GM18907 (cell line): ENCODE results near the gene KCNJ15.
"Not testable (repeated sequence)": the region's sequence is repeated elsewhere in the genome, so short reads cannot be mapped to it uniquely, and the experiment has no call there.

ENCODE experiments used
- ATAC-seq: cut with Tn5 transposase; IDR thresholded peaks from one replicate; pipeline ENCODE4 v1.9.1; 2021; ENCODE audit warnings: mild to moderate bottlenecking, moderate library complexity; ENCODE audit not compliant: unreplicated experiment

The KCNJ15 gene

DNA sequence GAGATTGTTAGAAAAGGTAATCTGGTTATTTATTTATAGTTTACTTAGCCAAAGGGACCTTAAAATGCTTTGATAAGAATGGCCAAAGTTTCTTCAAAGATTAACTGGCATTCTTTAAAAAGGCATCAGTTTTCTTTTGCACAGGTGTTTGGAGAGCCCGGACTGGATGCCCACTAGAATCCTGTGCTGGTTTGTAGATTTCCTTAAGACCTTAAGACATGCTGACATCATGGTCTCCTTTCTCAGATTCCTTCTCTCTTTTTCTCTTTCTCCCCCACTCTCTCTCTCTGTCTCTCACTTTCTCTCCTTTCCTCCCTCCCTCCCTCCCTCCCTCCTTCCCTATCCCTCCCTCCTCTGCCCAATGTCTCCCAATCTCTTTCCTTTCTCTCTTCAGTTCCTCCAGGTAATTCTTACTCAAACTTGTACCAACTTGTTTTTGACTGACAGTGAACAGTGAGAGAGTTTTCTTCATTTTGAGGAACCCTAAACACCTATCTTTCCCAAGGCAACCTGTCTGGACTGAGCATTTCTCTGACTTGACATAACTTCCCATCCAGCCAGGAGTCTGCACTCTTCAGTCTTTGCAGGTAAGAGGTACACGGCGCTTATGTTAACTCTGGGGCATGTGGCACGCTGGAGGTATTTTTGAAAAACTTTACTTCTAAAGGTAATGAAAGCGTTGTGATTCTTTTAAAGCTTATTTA lies at the start of gene KCNJ15:
Gene KCNJ15, plus strand, starts transcription at position 393 of the 704 bp plus-strand sequence. CDS start 42,271 bp downstream, outside the sequence.
- ATAC-seq, result no peak

DNA sequence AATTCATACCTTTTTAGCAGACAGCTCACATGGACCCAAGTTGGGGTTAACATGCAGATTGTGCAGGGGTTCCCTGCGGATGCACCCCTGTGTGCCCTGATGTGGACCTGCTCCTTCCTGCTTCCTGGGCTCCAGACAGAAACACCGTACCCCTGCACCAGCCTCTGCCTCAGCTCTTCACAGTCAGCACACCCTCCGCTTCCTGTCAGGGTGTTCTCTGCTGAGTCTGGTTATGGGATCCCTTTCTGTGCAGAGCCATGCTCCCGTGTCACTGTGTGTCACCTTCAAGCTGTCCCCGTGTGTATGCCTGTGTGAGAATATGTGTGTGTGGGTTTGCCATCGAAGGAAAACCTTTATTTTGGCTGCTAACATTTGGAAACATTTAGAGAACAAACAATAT lies 48.7 kb upstream of the KCNJ15 start:
- ATAC-seq, result no peak

DNA sequence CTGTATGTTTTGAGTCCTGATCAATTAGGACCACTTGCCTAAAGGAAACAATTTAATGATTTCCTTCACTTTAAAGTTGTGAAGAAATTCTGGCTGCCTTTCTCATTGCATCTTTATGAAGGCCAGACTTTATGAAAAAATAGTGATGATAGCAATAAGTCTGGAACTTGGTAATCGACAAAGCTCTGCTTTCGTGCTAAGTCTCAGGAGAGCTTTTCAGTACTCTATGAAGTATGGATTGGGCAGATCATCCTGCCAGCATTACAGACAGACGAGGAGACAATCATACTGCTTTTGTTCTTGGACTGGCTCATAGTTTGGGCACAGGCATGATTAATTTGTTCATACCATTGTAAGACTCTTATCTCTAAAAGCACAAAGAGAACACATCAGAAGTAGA lies 45.5 kb upstream of the KCNJ15 start:
- ATAC-seq, result no peak

DNA sequence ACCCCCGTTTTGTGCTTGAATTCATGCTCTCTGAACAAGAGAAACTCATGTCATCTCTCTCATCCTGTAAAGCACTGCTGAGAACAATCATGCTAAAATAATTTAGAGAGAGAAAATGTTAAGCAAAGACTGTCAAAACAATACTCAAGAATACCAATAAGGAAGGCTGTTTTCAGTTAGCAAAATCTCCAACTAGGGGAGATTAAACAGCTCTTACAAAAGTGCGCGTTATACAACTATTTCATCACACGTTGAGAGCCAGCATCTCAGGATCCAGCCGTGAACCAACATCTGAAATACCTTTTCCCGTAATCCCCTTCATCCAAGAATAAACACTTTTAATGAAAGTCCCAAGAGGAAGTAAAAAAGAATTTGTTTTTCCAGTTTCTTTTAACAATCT lies 44.1 kb upstream of the KCNJ15 start:
- no peak for ATAC-seq

DNA sequence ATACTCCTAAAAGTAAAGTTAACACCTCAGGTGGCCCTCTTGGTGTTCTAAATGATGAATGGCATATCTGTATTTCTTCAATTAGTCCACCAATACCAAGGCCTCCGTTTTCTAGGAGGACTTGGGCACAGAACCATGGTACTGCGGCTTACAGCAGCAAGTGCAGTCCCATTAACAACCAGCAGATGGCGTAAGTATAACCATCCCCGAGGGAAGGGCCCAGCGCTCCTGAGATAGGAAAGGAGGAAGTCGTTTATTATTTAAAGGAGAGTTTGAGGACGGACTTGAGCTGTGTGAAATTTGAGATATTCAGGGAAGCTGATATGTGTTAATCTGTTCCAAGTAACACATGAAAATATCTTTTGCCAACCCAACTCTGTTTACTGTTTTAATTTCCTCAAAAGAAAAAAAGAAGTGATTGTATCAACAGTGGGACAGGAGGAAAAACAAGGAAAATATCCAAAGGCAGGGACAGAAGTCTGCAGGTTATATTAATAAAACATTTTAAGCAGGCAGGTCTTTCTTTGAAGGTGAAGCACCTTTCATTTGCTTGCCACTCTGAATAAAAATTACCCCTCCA lies 37.7 kb upstream of the KCNJ15 start:
- no peak for ATAC-seq

DNA sequence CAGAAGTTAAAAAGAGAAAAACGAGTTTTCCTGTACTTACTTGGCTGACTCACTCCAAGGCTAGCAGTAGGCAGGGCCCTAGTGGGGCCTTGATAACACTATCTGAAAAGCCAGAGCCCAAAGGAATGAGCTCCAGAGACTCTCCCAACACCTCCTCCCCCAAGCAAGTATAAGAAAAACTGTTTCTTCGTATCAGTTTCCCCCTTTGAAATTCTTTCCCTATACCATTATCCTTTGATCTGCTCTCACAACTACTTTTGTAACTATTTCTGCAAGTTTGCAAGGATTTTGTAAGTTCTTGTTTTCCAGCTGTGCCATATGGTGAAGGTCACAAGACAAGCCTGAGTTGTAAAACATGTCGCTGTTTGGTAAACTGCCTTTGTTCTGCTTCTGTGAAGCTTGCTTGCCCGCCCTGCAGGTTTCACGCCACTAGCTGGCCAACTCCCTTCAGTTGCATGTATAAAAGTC lies 36.5 kb upstream of the KCNJ15 start:
- no peak for ATAC-seq

DNA sequence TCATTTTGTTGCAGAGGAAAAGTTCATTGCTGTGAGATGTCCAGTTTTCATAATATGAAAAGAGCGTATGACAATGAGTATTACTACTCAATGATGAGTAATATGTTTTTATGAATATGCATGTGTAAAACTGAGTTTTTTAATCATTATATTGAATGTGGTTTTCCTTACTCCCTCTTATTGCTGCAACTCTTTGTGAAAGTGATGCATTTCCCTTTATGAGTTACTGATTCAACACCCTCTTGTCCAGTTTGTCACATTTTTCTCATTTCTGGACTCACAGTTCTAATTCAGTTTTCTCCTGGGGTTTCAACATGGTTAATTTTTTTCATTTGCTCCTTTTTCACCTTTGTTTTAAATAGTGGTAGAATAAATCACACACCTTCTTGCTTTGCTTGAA lies 35.2 kb upstream of the KCNJ15 start:
- ATAC-seq, result peak; percentile 82

DNA sequence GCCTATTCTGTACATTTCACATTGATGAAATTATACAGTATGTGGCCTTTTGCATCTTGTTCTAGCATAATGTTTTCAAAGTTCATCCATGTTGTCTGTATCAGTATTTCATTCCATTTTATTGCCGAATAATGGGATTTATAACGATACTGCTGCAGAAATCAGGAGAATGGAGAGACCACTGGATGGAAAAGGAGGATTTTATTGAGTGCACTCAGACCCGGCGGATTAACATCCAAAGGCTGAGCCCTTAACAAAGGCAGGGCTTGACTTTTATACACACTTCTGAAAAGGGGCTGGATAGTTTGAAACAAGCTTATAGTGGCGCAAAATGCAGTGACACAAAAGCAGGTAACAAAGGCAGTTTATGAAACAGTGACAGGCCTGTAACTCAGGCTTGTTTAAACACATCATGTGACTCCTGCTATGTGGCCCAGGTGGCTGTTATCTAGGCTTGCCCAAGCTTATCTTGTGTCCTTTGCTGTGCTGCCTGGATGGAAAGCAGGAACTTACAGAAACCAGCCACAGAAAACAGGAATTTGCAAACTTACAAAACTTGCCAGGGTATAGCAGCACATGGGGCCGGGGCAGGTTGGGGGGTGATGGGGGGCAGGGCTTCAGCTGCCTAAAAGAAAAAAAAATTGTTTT lies 32.8 kb upstream of the KCNJ15 start:
- ATAC-seq, result no peak

DNA sequence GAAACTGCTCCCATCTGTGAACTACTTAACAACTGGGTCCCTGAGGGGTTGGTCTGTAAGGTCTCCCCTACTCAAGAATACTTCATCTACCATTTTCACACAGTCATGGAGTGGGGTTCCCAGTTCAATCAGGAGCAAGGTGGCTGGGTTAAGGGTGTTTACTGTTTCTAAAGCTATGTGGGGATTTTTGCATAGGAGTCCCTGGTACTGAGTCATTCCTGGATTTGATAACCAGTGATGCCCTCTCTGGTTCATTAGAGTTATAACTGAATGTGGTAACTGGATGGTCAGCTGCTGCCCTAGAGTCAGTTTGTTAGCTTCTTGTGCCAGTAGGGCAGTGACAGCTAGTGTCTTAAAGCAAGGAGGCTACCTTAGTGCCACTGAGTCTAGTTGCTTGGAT lies 29.4 kb upstream of the KCNJ15 start:
- ATAC-seq, result peak; percentile 72

DNA sequence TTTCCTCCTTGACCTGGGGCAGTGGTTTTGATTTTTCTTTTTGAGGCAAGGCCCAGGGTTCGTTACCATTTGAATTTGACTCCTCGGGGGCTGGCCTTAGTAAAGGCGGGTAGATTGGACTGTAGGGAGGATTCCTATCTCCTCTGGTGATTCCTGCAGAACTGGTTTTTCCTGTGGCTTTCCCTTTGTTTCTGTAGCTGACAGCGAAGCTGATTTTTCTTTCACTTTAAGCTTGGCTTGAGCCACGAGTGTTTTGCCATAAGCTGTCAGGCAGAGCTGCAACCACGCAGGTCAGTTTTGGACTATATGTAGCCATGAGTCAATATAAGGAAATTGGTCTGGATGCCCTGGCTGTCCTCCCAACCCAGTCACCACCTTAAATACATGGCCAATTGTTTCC lies 28.7 kb upstream of the KCNJ15 start:
- ATAC-seq, result no peak

DNA sequence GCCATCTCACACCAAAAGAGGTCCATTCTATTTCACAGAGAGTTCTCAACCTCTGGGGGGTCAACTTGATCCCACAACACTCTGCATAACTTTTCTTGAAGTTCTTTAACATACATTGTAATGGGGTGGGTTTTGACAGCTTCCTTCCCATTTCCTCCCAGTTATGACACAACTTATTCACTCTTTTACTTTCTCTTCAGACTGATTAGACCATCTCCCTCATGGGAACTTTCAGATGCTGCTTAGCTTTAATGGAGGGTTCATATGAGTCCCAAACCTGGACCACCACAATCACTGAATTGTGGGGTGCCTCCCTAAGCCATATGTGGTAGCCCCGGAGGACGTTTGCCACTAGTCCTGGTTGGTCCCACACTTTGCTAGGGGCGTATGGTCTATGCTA lies 28.3 kb upstream of the KCNJ15 start:
- ATAC-seq, result no peak

DNA sequence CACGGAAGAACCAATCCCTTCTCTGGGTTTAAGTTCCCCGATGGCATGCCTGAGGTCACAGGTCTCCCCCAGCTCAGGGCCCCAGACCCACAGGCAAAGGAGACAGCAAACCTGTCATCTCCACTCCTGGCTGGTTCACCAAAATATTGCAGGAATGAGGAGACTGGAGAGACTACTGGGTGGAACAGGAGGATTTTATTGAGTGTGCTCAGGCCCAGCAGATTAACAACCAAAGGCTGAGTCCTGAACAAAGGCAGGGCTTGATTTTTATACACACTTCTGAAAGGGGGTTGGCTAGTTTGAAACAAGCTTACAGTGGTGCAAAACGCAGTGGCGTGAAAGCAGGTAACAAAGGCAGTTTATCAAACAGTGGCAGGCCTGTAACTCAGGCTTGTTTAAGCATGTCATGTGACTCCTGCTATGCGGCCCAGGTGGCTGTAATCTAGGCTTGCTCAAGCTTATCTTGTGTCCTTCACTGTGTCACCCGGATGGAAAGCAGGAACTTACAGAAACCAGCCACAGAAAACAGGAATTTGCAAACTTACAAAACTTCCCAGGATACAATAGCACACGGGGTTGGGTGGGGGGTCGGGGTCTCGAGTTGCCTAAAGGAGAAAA lies 27.4 kb upstream of the KCNJ15 start:
- ATAC-seq, result no peak

DNA sequence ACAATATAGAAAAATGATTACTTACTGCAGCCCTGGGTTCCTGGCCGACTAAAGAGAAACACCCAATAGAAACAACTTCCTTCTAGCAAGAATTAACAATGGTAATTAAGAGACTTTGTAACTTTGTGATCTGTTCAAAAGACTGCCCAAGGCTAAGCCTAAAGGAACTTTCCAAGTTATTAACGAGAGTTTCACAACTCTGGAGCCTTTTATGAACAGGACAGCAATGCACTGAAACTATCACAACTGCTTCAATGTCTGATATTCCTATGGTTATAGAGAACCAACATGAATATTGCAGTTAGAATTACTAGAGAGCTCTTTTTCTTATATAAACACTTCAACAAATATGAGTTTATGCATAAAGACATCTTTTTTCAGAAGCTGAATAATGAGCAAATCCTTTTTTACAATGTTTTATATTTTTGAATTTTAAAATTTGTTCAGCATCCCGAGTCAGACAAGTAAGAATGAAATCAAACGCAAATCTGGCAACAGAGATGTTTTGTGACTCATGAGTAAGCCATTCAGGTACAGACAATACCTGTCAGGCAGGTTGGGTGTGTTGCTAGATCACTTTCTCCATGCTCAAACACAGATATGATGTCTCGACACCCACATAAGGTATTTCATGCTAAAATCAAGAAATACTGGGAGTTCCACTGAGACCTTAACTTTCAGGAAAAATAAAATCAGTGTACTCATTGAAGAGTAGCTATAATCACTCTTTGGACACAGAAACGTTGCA lies 22.2 kb upstream of the KCNJ15 start:
- no peak for ATAC-seq

DNA sequence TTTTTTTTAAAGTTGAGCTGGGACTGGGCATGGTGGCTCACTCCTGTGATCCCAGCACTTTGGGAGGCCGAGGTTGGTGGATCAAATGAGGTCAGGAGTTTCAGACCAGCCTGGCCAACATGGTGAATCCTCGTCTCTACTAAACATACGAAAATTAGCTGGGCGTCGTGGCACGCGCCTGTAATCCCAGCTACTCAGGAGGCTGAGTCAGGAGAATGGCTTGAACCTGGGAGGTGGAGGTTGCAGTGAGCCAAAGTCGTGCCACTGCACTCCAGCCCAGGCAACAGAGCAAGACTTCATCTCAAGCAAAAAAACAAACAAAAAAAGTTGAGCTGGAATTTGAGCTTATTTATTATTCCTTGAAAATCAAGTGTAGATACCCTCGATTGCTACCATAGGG lies 21.5 kb upstream of the KCNJ15 start:
- not testable (repeated sequence) for ATAC-seq

DNA sequence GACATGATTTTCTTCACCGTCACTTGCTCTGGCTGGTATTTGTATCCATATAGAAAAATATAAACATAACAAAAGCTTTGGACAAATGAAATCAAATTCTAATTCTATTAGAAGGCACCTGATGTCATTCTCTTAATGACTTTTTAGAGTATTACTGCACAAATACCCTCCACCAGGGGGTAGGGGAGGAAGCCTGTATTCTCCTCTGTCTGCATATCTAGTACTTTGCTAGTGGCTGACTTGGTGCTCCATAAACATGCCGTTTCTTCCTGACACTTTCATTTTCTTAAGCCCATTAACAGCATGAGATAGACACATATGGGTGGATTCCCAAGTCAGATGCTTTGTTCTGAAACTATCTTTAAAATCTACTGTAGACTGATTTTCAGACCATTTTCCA lies 20.6 kb upstream of the KCNJ15 start:
- ATAC-seq, result no peak

DNA sequence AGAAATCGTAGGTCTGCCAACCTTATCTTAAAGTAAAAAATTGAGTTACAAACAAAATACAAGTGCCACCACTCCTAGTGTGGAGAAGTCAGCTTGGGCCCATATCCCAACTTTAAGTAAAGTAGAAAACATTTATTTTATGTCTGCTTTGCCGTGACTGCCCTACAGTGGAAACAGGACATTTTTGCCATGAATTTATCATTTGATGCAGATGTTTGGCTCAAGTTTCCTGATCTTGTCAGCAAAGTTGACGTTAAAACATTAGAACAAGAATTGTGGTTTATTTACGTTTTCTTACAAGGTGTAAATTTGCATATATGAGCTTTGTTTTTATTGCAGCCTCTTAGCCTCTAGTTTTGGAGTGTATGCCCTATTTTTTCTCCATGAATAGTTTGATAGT lies 17.1 kb upstream of the KCNJ15 start:
- ATAC-seq, result no peak

DNA sequence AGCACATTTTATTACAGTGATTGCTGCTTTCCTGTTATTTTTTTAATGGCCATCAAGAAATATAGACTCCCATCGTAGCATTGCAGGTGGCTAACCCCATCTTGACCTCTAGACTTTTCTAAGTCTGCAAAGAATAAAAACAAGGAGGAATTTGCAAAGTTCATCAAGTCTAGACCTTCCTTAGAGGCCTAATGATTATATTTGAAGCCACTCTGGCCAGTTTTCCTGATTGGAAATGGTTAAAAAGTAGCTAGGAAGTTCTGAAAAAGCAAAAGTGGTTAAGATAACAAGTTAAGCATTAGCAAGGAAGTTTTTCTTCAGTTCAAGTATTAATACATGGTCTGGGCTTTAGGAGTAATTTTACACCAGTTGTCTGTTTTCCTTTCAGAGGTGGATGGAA lies 16.7 kb upstream of the KCNJ15 start:
- ATAC-seq, result no peak

DNA sequence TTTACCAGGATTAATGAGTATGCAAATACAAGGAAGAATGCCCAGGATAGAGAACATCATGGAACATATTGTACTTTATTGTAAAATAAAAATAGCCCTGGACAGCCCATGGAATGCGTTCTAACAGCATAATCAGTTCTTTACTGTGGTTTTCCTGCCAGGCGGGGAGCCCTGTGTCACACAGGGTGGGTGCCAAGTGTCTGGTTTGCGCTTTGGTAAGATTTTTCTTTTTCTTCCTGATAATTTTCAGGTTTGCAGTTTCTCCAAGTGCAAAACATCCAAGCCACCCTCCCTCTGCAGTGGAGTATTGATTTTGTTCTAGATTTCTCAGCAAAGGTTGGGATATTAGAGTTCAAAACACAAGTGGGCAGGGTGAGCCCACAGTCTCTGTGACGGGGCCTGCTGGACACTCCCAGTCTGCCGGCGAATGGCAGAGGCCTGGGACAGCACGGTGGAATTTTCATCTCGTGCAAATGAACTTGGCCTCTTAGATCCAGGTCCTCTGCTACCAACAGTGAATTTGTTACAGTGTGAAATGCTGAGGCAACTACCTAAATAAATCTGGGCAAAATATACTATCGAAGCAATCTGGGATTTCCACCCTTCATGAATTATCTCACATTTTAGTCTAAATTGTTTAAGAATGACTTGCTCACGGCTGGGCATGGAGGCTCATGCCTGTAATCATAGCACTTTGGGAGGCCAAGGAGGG lies 15.6 kb upstream of the KCNJ15 start:
- no peak for ATAC-seq

DNA sequence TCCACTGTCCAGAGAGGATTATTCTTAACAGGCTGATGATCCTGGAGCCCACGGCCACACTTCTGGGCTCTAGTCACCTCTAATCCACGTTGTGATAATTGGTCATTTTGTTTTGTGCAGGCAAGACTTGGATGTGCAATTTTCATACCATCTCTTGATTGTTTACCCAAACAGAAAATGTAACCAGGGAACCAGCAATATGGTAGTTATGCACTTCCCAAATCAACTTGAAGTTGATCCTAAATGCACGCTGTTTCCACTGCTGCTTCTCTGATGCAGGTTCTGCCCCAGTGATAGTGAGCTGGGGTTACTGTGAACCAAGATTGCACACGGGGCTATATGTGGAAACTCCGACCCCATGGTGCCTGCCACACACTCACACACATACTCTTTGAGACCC lies 14.7 kb upstream of the KCNJ15 start:
- ATAC-seq, result no peak

DNA sequence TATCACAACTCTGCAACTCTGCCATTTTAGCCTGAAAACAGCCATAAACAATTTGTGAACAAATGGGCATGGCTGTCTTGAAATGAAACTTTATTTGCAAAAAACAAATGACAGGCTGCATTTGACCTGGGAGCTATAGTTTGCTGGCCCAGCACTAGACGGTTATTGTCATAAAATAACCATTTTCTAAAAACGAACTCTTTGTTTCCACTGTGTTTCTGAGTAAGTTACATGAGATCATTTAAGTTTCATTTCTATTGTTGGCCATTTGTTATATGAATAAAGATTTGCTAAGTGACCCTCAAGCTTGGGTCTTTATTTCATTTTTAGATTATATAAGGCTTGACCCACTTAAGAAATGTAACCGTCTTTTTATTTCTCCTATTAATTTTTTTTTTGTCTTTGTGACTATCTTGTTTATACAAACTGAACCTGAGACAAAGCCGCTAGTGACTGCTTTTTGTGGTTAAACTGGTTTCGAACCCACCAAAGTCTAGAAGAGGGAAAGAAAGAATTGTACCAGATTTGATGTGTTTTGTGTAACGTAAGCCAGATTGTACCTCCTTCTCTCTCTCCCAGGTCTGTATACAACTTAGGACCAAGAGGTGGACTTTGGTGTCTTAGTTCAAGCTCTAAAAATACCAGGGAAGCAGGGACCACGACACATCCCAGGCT lies 12.9 kb upstream of the KCNJ15 start:
- no peak for ATAC-seq
